GM21423 (cell line): ENCODE measurements around the gene MAGEB4.

Experiments used
- ATAC-seq: cut with Tn5 transposase; IDR thresholded peaks from one replicate; pipeline ENCODE4 v1.9.1; 2021; ENCODE audit warnings: mild to moderate bottlenecking, moderate library complexity; ENCODE audit not compliant: unreplicated experiment

Gene MAGEB4

GRCh38 chrX:30282527-30282926, 40.7 kb downstream of the MAGEB4 start:
- ATAC-seq, result no peak

- no peak for ATAC-seq
These were observed 41.8 kb downstream of the MAGEB4 start for GRCh38 chrX:30283456-30284200.
